D721Med (cell line): ENCODE results near the gene ARHGAP25.

Experiments used
- DNase-seq: peaks from one replicate; pipeline ENCODE4 v3.0.0; 2011; ENCODE audit warnings: low spot score; ENCODE audit not compliant: insufficient read length
- FAIRE-seq: peaks from 2 replicates; lab custom pipeline; 2011; peaks lifted over from hg19 to GRCh38; lab: Jason Lieb, UNC
- CTCF ChIP-seq: IDR thresholded peaks from 2 replicates; pipeline ENCODE4 v1.5.1; 2012; ENCODE audit warnings: mild to moderate bottlenecking, control low read depth; ENCODE audit not compliant: insufficient read depth; ENCODE audit errors: missing control alignments

Gene ARHGAP25

DNA sequence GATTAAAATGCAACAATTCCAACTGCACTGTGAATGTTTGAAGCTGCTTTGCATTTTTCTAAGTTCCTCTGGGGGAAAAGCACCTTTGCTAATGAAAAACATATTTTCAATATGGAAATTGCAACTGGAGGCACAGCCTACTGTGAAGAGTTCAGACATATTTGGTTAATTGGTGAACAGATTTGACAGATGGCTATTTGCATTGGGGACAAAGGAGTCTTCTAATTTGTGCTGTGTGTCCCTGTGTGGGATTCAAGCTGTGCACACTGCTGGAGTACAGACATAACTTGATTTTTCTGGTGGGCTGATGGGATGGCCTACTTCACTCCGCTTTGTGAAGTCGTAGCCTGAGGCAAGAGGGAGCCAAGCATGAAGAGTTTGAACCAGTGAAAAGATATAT lies 40.7 kb upstream of the ARHGAP25 start:
- DNase-seq (no peak), FAIRE-seq (no peak)
- TF ChIP-seq CTCF = no peak

DNA sequence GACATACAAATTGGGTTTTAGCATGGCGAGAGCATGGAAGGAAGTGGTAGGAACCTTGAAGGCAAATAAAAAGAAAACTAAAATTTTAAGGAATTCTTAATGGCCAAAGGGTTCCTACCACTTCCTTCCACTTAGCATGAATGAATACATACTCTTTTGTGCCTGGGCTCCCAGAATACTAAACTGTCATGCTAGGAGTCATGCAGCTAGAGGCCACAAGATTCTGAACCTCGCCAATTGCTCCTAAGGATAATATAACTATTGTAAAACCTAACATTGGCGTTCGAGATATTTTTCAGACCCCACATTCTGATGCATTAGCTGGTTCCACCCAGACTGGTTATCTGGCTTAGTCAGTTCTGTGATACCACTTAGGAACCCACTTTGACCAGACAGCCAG lies 38.6 kb upstream of the ARHGAP25 start:
- no peak for TF ChIP-seq CTCF
- no peak for DNase-seq
- FAIRE-seq = no peak

DNA sequence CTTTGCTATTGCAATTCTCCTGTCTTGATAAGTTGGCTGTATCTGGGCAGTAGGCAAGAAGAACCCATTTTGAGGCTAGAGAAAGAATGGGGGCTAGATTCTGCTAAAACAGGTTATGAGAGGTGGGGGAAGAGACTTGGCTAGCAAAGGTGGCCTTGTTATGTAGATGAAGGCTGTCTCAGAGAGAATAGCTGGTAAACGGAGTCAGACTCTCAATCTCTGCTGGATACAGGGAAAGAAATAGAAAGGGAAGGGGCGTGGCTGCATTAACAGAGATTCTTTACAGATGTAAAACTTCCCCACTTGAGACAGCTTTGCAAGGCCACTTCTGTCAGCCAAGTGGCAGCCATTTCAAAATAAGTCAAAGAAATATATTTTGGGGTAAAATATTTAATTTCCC lies 38.1 kb upstream of the ARHGAP25 start:
- TF ChIP-seq CTCF = no peak
- DNase-seq (no peak), FAIRE-seq (no peak)

- no peak for FAIRE-seq
- no peak for TF ChIP-seq CTCF
- no peak for DNase-seq
Measured at GRCh38 chr2:68698567-68699377, 35.8 kb upstream of the ARHGAP25 start.

DNA sequence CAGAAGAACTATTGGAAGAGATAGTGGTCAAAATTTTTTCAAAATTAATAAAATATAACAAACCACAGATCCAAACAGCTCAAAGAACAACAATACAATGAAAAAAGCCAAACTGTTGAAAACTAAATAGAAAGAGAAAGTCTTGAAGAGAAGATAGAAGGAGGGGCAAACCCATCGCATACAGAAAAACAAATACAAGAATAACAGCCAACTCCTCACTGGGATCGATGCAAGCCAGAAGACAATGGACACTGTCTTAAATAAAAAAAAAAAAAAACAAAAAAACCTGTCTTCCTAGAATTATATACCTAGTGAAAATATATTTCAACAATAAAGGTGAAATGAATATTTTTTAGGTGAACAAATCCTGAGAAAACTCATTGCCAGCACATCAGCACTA lies 34.1 kb upstream of the ARHGAP25 start:
- DNase-seq (no peak), FAIRE-seq (no peak)
- no peak for TF ChIP-seq CTCF

DNA sequence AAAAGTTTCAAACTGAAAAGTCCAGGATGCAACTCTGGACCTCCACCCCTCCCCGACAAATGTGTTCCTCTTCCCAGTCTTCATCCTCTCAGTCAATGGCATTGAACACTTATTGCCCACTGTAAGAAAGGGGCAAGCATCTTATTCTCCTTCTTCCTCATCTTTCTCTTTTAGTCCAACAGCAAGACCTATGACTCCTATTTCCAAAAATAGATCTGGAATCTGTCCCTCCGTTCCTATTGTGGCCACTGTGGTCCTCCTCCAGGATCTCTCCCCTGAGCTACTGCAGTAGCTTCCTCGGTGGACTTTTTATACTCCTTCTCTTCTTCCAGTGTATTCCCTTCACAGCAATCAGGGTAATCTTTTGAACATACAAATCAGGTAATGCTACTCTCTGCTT lies 28.0 kb upstream of the ARHGAP25 start:
- DNase-seq (no peak), FAIRE-seq (no peak)
- no peak for TF ChIP-seq CTCF

DNA sequence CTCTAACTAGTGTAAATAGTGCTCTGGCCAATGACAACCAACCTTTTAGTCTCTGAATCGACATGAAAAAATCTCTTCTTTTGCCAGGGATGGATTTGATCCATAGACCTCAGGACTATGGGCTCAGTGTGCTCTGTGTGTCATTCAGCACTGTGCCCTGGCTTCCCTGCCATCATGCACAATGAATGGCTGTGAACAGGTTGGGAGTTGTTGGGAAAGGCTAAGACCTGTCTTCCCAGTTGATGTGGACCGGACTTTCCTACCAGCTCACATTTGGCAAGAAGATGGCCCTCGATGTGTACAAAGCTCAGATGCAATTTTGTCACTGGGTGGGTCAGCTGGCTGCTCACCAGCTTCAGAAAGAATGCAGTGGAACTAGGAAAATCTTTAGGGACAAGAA lies 26.0 kb upstream of the ARHGAP25 start:
- DNase-seq (no peak), FAIRE-seq (no peak)
- no peak for TF ChIP-seq CTCF
